ENCODE data around the gene HSPB8.

DNA sequence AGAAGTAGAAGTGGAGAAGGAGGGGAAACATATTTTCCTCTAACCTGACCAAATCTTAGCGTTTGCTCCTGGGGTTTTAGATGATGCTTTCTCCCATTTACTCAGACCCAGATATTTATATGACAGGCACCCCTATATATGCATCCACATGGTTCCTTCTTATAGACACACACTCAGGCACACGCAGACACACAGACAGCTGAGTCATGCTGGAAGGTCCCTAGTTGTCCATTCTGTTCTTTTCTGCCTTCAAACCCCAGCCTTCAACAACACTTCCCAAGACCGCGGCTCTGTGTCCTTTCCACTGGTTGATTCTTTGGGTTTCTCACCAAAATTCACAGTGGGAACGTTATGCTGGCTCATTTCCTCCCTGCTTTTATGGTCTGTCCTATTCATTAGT lies 52.1 kb downstream of the HSPB8 start:
- no peak for TF ChIP-seq POLR2A (IDR thresholded peaks at IDR 0.05)
- TF ChIP-seq, protein P1, sequence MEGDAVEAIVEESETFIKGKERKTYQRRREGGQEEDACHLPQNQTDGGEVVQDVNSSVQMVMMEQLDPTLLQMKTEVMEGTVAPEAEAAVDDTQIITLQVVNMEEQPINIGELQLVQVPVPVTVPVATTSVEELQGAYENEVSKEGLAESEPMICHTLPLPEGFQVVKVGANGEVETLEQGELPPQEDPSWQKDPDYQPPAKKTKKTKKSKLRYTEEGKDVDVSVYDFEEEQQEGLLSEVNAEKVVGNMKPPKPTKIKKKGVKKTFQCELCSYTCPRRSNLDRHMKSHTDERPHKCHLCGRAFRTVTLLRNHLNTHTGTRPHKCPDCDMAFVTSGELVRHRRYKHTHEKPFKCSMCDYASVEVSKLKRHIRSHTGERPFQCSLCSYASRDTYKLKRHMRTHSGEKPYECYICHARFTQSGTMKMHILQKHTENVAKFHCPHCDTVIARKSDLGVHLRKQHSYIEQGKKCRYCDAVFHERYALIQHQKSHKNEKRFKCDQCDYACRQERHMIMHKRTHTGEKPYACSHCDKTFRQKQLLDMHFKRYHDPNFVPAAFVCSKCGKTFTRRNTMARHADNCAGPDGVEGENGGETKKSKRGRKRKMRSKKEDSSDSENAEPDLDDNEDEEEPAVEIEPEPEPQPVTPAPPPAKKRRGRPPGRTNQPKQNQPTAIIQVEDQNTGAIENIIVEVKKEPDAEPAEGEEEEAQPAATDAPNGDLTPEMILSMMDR (IDR thresholded peaks at IDR 0.05): no peak
- no peak for TF ChIP-seq POLR2AphosphoS5 (IDR thresholded peaks at IDR 0.05)
